K562 (cell line): ENCODE data around the gene PYGO2. TPM values are rescaled to one million over a fixed set of nuclear protein-coding genes. Genes with fewer than 3 reads are reported as not detected.

Source experiments
- ATAC-seq: fragments of 200-7000 bp; cut with Tn5 transposase; 3 replicates; pipeline ENCODE4 v1.9.1; 2020; ENCODE audit warnings: moderate library complexity
- BruUV-seq: library from RNA; stranded (reverse); fragments of 400-500 nt; replicated peaks from 2 replicates; lab custom pipeline; 2021; lab: Mats Ljungman, UMichigan
- CTCF ChIA-PET: fragments of 300-600 bp; formaldehyde crosslinking; extraction: SDS; loops from one replicate; lab custom pipeline; 2021; ENCODE audit warnings: low intra/inter-chr PET ratio; lab: Yijun Ruan, JAX
- POLR2A ChIA-PET: fragments of 300-600, 350-650 bp; sonication (Branson Sonifier 250); formaldehyde crosslinking; extraction: SDS; loops from one replicate; lab custom pipeline; 2021; ENCODE audit warnings: antibody characterized with exemption, inconsistent platforms; lab: Yijun Ruan, JAX
- DNase-seq, 4 experiments: peaks; one replicate each; pipeline versions ENCODE4 v3.0.0 to v3.0.0-alpha.2; 2011 to 2018; ENCODE audit warnings: low spot score in 3 of 4, mixed read lengths in 3 of 4; ENCODE audit errors: extremely low read depth in 1 of 4
- FAIRE-seq: peaks from 2 replicates; lab custom pipeline; 2011; peaks lifted over from hg19 to GRCh38; lab: Jason Lieb, UNC
- H2AFZ ChIP-seq: 2 replicates; pipeline ENCODE4 v1.6.0; 2011; ENCODE audit warnings: low read depth, low read length, control low read depth, inconsistent platforms
- H3K27ac ChIP-seq: fragments of 200-600 bp; 3 replicates; pipeline ENCODE4 v1.8.0; 2011; ENCODE audit warnings: low read depth, mild to moderate bottlenecking, control low read depth, inconsistent platforms, low read length, moderate library complexity, mixed read lengths; ENCODE audit errors: extremely low read depth
- H3K27me3 ChIP-seq, 2 experiments: fragments of 300-600 bp in 1 of 2; 2 replicates in 1 of 2; 3 replicates in 1 of 2; pipeline versions ENCODE4 v1.6.0 to v1.8.0; 2011; ENCODE audit warnings: inconsistent platforms in 2 of 2, low read length in 2 of 2, mild to moderate bottlenecking in 1 of 2, mixed read lengths in 1 of 2, moderate library complexity in 1 of 2; ENCODE audit not compliant: control insufficient read depth in 2 of 2, insufficient read depth in 2 of 2
- H3K36me3 ChIP-seq: fragments of 300-600 bp; 3 replicates; pipeline ENCODE4 v1.8.0; 2011; ENCODE audit warnings: mild to moderate bottlenecking, low read length, inconsistent platforms; ENCODE audit not compliant: control insufficient read depth, insufficient read depth
- H3K4me1 ChIP-seq, 2 experiments: fragments of 200-600 bp in 1 of 2; replicated peaks in 1 of 2; 2 replicates in 1 of 2; 3 replicates in 1 of 2; pipeline versions ENCODE4 v1.5.1 to v1.8.0; 2011; ENCODE audit warnings: inconsistent platforms in 2 of 2, low read length in 2 of 2, mild to moderate bottlenecking in 1 of 2, mixed read lengths in 1 of 2, moderate library complexity in 1 of 2; ENCODE audit not compliant: control insufficient read depth in 2 of 2, insufficient read depth in 2 of 2
- H3K4me2 ChIP-seq: 2 replicates; pipeline ENCODE4 v1.6.1; 2011; ENCODE audit warnings: low read length, control low read depth, inconsistent platforms, mixed read lengths; ENCODE audit not compliant: insufficient read depth
- H3K4me3 ChIP-seq: fragments of 200-600 bp; sonication (generic), shearing (Covaris generic); 2 replicates; pipeline ENCODE4 v1.5.1; 2016; ENCODE audit warnings: control low read depth, inconsistent platforms
- H3K79me2 ChIP-seq: fragments of 200-600 bp; 3 replicates; pipeline ENCODE4 v1.8.0; 2011; ENCODE audit warnings: low read length, inconsistent platforms; ENCODE audit not compliant: control insufficient read depth, insufficient read depth
- H3K9ac ChIP-seq, 2 experiments: 2 replicates each; pipeline versions ENCODE4 v1.6.0 to v1.6.1; 2011; ENCODE audit warnings: low read depth in 2 of 2, low read length in 2 of 2, control low read depth in 1 of 2, inconsistent platforms in 1 of 2, mild to moderate bottlenecking in 1 of 2, mixed read lengths in 1 of 2; ENCODE audit not compliant: insufficient read depth in 1 of 2
- H3K9me1 ChIP-seq: one replicate; pipeline ENCODE4 v1.6.0; 2011; ENCODE audit warnings: inconsistent platforms, mild to moderate bottlenecking, low read length, moderate library complexity; ENCODE audit not compliant: control insufficient read depth, insufficient read depth
- H3K9me3 ChIP-seq: replicated peaks from 2 replicates; pipeline ENCODE4 v1.5.1; 2011; ENCODE audit warnings: low read depth, low read length, inconsistent platforms; ENCODE audit not compliant: control insufficient read depth, insufficient read depth
- H4K20me1 ChIP-seq: replicated peaks from 2 replicates; pipeline ENCODE4 v1.6.1; 2011; ENCODE audit warnings: low read length, inconsistent platforms, mixed read lengths; ENCODE audit not compliant: control insufficient read depth, insufficient read depth
- DIDO1 ChIP-seq: fragments of 450-650 bp; IDR thresholded peaks from 2 replicates; pipeline ENCODE4 v1.6.1; 2016; ENCODE audit warnings: low read depth, missing biosample characterization, missing genetic modification characterization
- HMG20A ChIP-seq: fragments of 450-650 bp; formaldehyde crosslinking; conservative IDR thresholded peaks from 2 replicates; pipeline ENCODE4 v1.4.0; 2020; ENCODE audit warnings: mild to moderate bottlenecking, mixed read lengths
- KLF13 ChIP-seq: fragments of 450-650 bp; IDR thresholded peaks from 2 replicates; pipeline ENCODE4 v1.6.1; 2016; ENCODE audit warnings: missing genetic modification characterization, low read depth, mild to moderate bottlenecking, missing compliant biosample characterization, moderate library complexity, borderline replicate concordance
- NR2C1 ChIP-seq, 2 experiments: fragments of 450-650 bp; IDR thresholded peaks; 2 replicates each; pipeline ENCODE4 v1.6.1; 2017; ENCODE audit warnings: mild to moderate bottlenecking in 2 of 2, antibody characterized with exemption in 1 of 2, inconsistent platforms in 1 of 2, missing compliant biosample characterization in 1 of 2, missing genetic modification characterization in 1 of 2
- POLR2G ChIP-seq: fragments of 200-400 bp; formaldehyde crosslinking; IDR thresholded peaks from 2 replicates; pipeline ENCODE4 v1.6.1; 2017; ENCODE audit warnings: low read depth, mild to moderate bottlenecking, antibody characterized with exemption, low read length, moderate library complexity
- RBFOX2 ChIP-seq: fragments of 200-400 bp; formaldehyde crosslinking; IDR thresholded peaks from 2 replicates; pipeline ENCODE4 v1.6.1; 2017; ENCODE audit warnings: low read depth, mild to moderate bottlenecking, low read length, moderate library complexity
- SMC3 ChIP-seq: conservative IDR thresholded peaks from 2 replicates; pipeline ENCODE4 v1.6.1; 2011; ENCODE audit warnings: low read depth, low read length, improper control_type of control experiment; ENCODE audit not compliant: insufficient read depth
- ZNF197 ChIP-seq: fragments of 200-800 bp; sonication (Bioruptor generic); IDR thresholded peaks from 2 replicates; pipeline ENCODE4 v1.6.1; 2016; ENCODE audit warnings: low read depth, missing genetic modification characterization, missing compliant biosample characterization
- ZNF217 ChIP-seq: sonication (generic); formaldehyde crosslinking; IDR thresholded peaks from 2 replicates; pipeline ENCODE4 v1.8.0; 2022; ENCODE audit warnings: mild to moderate bottlenecking, missing genetic modification reagents
- ZNF23 ChIP-seq: fragments of 250-450 bp; sonication (Bioruptor Pico); IDR thresholded peaks from 2 replicates; pipeline ENCODE4 v1.4.0; 2020; ENCODE audit warnings: mild to moderate bottlenecking
- WGBS: fragments of 100-300 bp; shearing (Covaris generic); methylation state at CpG from one replicate; pipeline ENCODE4 v1.1.6; 2016; ENCODE audit warnings: low coverage, mixed read lengths; ENCODE audit not compliant: insufficient coverage; ENCODE audit errors: missing lambda C conversion rate; 5-methylcytosine and 5-hydroxymethylcytosine counted together
- in situ Hi-C: fragments of 300-500 bp; cut with MboI; formaldehyde crosslinking; loops from 4 replicates; pipeline ENCODE4 v1.15.0; 2018; ENCODE audit warnings: inconsistent platforms, mixed read lengths
- intact Hi-C: fragments of 100-400 bp; cut with micrococcal nuclease; formaldehyde crosslinking; loops from 2 replicates; pipeline ENCODE4 v1.14.2; 2022
- polyA plus RNA-seq, 8 experiments: library from polyadenylated mRNA; depleted of rRNA in 4 of 8; stranded (reverse) in 5 of 8; unstranded in 3 of 8; fragments of >200 nt; fragmentation: Nextera tagmentation in 2 of 8; fragmentation: Illumina TruSeq in 1 of 8; extraction: Ambion mirVana in 2 of 8; extraction: Trizol in 1 of 8; gene quantifications; 2 replicates each; pipeline versions ENCODE4 v1.2.1 to v1.2.3, GENCODE V29; 2011 to 2014; ENCODE audit warnings: inconsistent platforms in 1 of 8, missing spikeins in 1 of 8
- total RNA-seq, 7 experiments: library from RNA; depleted of rRNA in 6 of 7; stranded (reverse); fragments of >200 nt in 6 of 7; fragmentation: Illumina TruSeq in 2 of 7; extraction: Trizol in 2 of 7; gene quantifications; 2 replicates each; pipeline versions ENCODE4 v1.2.1 to v1.2.3, GENCODE V29; 2011 to 2021; ENCODE audit warnings: low replicate concordance in 1 of 7
- TF ChIP-seq, protein P1 (sequence below): sonication (generic); formaldehyde crosslinking; IDR thresholded peaks from 2 replicates; pipeline ENCODE4 v1.8.0; 2022; ENCODE audit warnings: mild to moderate bottlenecking, low read depth, missing genetic modification reagents

Gene PYGO2
- total and polyA plus RNA-seq, 9 of the 15 experiments (the other 6 are each of a cell fraction or from before 2014, with no cell fraction given) = 8.3 to 36.2 (median 18.2) TPM

GRCh38 chr1:154959426-154959780 lies 2.2 kb downstream of the PYGO2 start:
- Histone ChIP-seq H3K36me3 (peaks cover 39% of the 10 kb centered on the region; the same call in 2 of the 3 replicates), H2AFZ (no peak overlapping the region), H3K9ac (peak overlapping the region in 1 of 2 experiments; percentile 6; a peak in 1 of 4 replicates), H3K79me2 (peaks cover 36% of the 10 kb centered on the region), H3K27me3 (no peaks in the 10 kb centered on the region), H3K9me3 (no peaks in the 10 kb centered on the region), H3K4me3 (no peak overlapping the region), H4K20me1 (no peaks in the 10 kb centered on the region), H3K4me2 (no peak overlapping the region), H3K9me1 (no peaks in the 10 kb centered on the region), H3K27ac (no peak overlapping the region), H3K4me1 (peaks cover 36 to 57% of the 10 kb centered on the region in 2 experiments)
- FAIRE-seq (no peak), DNase-seq (no peak), ATAC-seq (no peak)
- no TSS peak for BruUV-seq
- intact Hi-C loops = no loop called here
- in situ Hi-C loops = loop anchor here (5.0 kb wide), 1 partner anchor 103 kb away; the partner anchor contains the start of gene EFNA4
- 100% methylated on average over 3 of the region's 7 CpGs for WGBS
- ChIA-PET POLR2A (interaction anchor here (0.6 to 7.0 kb wide), 3 partner anchors 9 to 343 kb away, joined by 3 to 80 read pairs (median 3); partner anchors contain the start of genes CKS1B and SHC1), CTCF (interaction anchor here (0.7 kb wide), 1 partner anchor 194 kb away, joined by 3 read pairs; no protein-coding TSS in a partner anchor)
- TF ChIP-seq ZNF217 (CRISPR knock-in tag) = no peak

DNA sequence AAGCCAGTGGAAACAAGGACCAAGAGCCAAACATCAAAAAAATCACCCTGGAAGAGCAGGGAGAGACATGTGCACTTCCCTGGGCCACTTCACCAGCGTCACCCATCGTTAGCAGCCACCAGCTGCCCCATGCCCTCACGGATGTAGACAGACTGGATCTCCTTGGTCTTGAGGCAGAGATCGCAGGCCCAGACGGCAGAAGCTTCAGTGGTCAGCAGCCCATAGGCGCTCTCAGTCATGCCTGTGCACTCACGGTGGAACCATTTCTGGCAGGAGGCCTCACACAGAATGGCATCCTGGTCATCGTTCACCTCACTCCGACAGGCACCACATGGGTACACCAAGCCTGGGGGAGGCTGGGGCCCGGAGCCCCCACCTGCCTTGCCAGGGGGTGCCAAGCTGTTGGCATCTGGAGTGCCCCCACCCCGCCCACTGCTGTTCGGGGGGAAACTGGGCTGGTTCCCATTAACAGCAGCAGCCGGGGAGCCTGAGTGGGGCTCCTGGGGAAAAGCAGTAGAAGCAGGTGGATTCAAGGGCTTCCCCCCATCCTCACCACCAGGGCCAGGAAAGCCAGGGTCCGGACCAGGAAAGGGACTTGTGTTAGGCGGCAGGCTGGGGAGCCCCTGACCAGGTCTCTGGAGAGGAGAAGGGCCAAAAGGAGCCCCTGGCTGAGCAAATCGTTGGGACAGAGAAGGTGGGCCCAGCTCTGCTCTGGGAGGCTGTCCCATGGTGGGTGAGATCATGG lies 2.7 kb downstream of the PYGO2 start:
- 94% methylated on average over 15 of the region's 16 CpGs for WGBS
- H3K36me3 ChIP-seq = peaks cover 35% of the 10 kb centered on the region; the same call in 2 of the 3 replicates
- H4K20me1 ChIP-seq = no peaks in the 10 kb centered on the region
- H3K9me3 ChIP-seq = no peaks in the 10 kb centered on the region
- BruUV-seq = no TSS peak
- in situ Hi-C loops (loop anchor here (5.0 kb wide), 1 partner anchor 103 kb away; the partner anchor contains the start of gene EFNA4), intact Hi-C loops (no loop called here)
- H3K9me1 ChIP-seq = no peaks in the 10 kb centered on the region
- ATAC-seq = no peak
- DNase-seq = no peak
- H3K27me3 ChIP-seq = no peaks in the 10 kb centered on the region
- ChIA-PET CTCF (interaction anchor here (0.7 kb wide), 1 partner anchor 195 kb away, joined by 3 read pairs; no protein-coding TSS in a partner anchor), POLR2A (interaction anchor here (0.6 to 7.0 kb wide), 4 partner anchors 8 to 344 kb away, joined by 3 to 80 read pairs (median 12); partner anchors contain the start of genes CKS1B and SHC1)
- no peak overlapping the region for H3K4me3 ChIP-seq
- peak overlapping the region in 1 of 2 experiments; percentile 80; a peak in 2 of 4 replicates for H3K9ac ChIP-seq
- FAIRE-seq = no peak
- no peak overlapping the region for H3K27ac ChIP-seq
- H3K4me2 ChIP-seq = no peak overlapping the region
- H2AFZ ChIP-seq = no peak overlapping the region
- H3K4me1 ChIP-seq = peaks cover 34 to 53% of the 10 kb centered on the region in 2 experiments
- peaks cover 36% of the 10 kb centered on the region for H3K79me2 ChIP-seq
- TF ChIP-seq DIDO1 (no peak), KLF13 (tag) (no peak), ZNF23 (CRISPR knock-in tag) (no peak), ZNF197 (CRISPR knock-in tag) (no peak), POLR2G (peak; percentile 22; the same call in 1 of the 2 replicates), SMC3 (no peak), HMG20A (CRISPR knock-in tag) (no peak), RBFOX2 (peak; percentile 32), NR2C1 (IDR thresholded peaks at IDR 0.05) (no peak), NR2C1 (tag; IDR thresholded peaks at IDR 0.05) (no peak)
- TF ChIP-seq, protein P1, sequence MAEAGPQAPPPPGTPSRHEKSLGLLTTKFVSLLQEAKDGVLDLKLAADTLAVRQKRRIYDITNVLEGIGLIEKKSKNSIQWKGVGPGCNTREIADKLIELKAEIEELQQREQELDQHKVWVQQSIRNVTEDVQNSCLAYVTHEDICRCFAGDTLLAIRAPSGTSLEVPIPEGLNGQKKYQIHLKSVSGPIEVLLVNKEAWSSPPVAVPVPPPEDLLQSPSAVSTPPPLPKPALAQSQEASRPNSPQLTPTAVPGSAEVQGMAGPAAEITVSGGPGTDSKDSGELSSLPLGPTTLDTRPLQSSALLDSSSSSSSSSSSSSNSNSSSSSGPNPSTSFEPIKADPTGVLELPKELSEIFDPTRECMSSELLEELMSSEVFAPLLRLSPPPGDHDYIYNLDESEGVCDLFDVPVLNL = no peak
